GM10847 (cell line): Measurements from ENCODE around the gene GAN.

Experiments used
- POLR2A ChIP-seq: IDR thresholded peaks from 2 replicates; pipeline ENCODE4 v1.6.1; 2011; ENCODE audit not compliant: insufficient read length; ENCODE audit errors: extremely low read depth

Gene GAN

GRCh38 chr16:81421126-81421525 is 106.4 kb downstream of the GAN start:
- TF ChIP-seq POLR2A: no peak

GRCh38 chr16:81421536-81421935 is 106.8 kb downstream of the GAN start:
- no peak for TF ChIP-seq POLR2A

- TF ChIP-seq POLR2A: no peak
These were observed 110.0 kb downstream of the GAN start for GRCh38 chr16:81424771-81425170.

GRCh38 chr16:81427219-81427618 is 112.5 kb downstream of the GAN start:
- no peak for TF ChIP-seq POLR2A

GRCh38 chr16:81429045-81429521 is 114.3 kb downstream of the GAN start:
- TF ChIP-seq POLR2A: no peak

GRCh38 chr16:81431554-81432353 is 117.0 kb downstream of the GAN start:
- TF ChIP-seq POLR2A: no peak

- TF ChIP-seq POLR2A: no peak
These were observed 118.3 kb downstream of the GAN start for GRCh38 chr16:81432937-81433557.

GRCh38 chr16:81435103-81435502 is 120.3 kb downstream of the GAN start:
- no peak for TF ChIP-seq POLR2A

- no peak for TF ChIP-seq POLR2A
These were observed 120.8 kb downstream of the GAN start for GRCh38 chr16:81435567-81435966.

GRCh38 chr16:81436386-81436785 is 121.6 kb downstream of the GAN start:
- TF ChIP-seq POLR2A: no peak

- TF ChIP-seq POLR2A: no peak
These were observed 123.1 kb downstream of the GAN start for GRCh38 chr16:81437865-81438264.
